ENCODE results near the gene ADGRD2.

GRCh38 chr9:124452326-124452725, 2.1 kb downstream of the ADGRD2 start:
- TF ChIP-seq CTCF (IDR thresholded peaks at IDR 0.05) (no peak), POLR2A (IDR thresholded peaks at IDR 0.05) (no peak)

Data from thyroid gland (tissue), 4 donors.